ENCODE measurements around the gene P3H1. TPM values are rescaled to one million over a fixed set of nuclear protein-coding genes. Genes with fewer than 3 reads are reported as not detected.
A peak's percentile ranks its signal among the peaks of the same experiment; 100 is the strongest.
"Not testable (repeated sequence)": the region's sequence is repeated elsewhere in the genome, so short reads cannot be mapped to it uniquely, and the experiment has no call there.

P3H1 gene
- total RNA-seq, 2 donors from 2014 or later, result 34.5 to 45.7 TPM

DNA sequence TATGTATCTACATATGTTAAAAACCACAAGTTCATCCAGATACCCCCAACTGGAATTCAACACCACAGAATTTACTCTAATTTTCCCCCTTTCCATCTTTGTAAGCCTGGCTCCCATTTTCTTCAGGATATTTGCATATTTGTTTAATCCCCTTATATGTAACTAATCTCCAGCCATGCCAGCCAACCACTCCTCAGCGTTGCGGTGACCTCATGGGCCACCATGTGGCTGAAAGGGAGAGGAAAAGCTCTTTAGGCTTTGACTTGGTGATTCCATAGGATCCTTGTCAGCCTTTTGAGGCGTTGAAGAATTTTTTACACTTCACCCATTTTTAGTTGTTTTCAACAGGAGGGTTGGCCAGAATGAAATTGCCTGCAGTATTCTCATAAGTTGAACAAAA lies 36.8 kb downstream of the P3H1 start:
- no peak for ATAC-seq
- DNase-seq (ENCODE audit: low spot score in 2 of 2), result no peak
- H3K9me3 Mint-ChIP-seq, result no peaks in the 10 kb centered on the region
- no peaks in the 10 kb centered on the region for H3K36me3 Mint-ChIP-seq
- H3K27ac Mint-ChIP-seq, result no peak overlapping the region

DNA sequence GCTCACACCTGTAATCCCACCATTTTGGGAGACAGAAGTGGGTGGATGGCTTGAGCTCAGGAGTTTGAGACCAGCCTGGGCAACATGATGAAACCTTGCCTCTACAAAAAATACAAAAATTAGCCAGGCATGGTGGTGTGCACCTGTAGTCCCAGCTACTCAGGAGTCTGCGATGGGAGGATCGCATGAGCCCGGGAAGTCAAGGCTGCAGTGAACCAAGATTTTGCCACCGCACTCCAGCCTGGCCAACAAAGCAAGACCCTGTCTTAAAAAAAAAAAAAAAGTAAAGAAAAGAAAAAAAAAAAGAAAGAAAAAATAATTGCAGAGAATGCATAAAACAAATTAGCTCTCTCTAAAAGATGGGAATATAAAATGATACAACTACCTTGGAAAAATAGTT lies 41.0 kb downstream of the P3H1 start:
- not testable (repeated sequence) for ATAC-seq; DNase-seq (ENCODE audit: low spot score in 2 of 2); H3K9me3 Mint-ChIP-seq; H3K36me3 Mint-ChIP-seq; H3K27ac Mint-ChIP-seq

DNA sequence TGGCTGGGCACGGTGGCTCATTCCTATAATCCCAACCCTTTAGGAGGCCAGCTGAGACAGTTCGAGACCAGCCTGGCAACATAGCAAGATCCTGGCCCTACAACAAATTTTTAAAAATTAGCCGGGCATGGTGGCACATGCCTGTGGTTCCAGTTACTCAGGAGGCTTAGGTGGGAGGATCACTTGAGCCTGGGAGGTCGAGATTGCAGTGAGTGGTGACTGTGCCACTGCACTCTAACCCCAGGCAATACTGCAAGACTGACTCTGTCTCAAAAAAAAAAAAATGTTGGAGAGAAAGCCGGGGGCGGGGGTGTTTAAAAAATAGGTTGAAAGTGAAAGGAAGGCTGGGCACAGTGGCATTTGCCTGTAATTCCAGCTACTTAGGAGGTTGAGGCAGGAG lies 43.3 kb downstream of the P3H1 start:
- H3K9me3 Mint-ChIP-seq, result no peaks in the 10 kb centered on the region
- peak overlapping the region in 1 of 2 donors; percentile 58 for H3K27ac Mint-ChIP-seq
- DNase-seq (ENCODE audit: low spot score in 2 of 2) (no peak), ATAC-seq (peak in 1 of 2 donors; percentile 13)
- H3K36me3 Mint-ChIP-seq, result no peaks in the 10 kb centered on the region

DNA sequence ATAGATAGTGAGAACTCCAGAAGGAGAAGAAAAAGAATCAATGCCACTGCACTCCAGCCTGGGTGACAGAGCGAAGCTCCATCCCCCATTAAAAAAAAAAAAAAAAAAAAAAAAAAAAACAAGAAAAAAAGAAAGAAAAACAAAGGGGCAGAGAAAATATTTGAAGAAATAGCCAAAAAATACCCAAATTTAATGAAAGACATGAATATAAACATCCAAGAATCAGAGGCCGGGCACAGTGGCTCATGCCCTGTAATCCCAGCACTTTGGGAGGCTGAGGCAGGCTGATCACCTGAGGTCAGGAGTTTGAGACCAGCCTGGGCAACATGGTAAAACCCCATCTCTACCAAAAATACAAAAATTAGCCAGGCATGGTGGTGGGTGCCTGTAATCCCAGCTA lies 44.4 kb downstream of the P3H1 start:
- not testable (repeated sequence) for ATAC-seq; H3K36me3 Mint-ChIP-seq; H3K9me3 Mint-ChIP-seq; DNase-seq (ENCODE audit: low spot score in 2 of 2)
- peak overlapping the region in 1 of 2 donors; percentile 24 for H3K27ac Mint-ChIP-seq

DNA sequence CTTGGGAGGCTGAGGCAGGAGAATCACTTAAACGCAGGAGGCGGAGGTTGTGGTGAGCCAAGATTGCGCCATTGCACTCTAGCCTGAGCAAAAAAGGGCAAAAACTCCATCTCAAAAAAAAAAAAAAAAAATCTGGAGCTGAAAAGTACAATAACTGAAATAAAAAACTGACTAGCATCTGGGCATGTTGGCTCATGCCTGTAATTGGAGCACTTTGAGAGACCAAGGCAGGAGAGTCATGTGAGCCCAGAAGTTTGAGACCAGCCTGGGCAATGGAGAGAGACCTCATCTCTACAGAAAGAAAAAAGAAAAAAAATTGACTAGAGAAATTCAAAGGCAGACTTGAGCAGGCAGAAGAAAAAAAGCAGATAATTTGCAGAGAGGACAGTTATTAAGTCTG lies 44.9 kb downstream of the P3H1 start:
- H3K9me3 Mint-ChIP-seq, result no peaks in the 10 kb centered on the region

DNA sequence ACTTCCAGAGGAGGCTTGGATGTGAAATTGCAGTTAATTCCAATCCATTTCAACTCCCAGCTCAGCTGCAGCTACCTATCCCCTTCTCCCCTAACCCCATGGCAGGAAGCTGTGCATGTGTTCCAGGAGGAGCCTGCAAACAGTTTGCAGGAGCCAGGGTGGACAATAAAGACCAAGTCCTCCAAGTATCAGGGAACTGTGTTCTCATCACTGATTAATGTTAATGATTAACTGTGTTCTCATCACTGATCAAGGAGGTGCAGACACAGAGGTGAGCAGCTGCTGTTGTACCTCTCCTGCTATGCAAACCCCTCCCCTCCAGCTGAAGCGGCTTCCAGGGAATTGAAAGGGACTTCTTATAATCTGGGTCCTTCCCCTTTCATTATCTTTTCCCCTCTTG lies 46.0 kb downstream of the P3H1 start:
- H3K27ac Mint-ChIP-seq, result no peak overlapping the region

More for the DNA sequence above, 44.9 kb downstream of the P3H1 start:
- peak overlapping the region in 1 of 2 donors; percentile 24 for H3K27ac Mint-ChIP-seq
- ATAC-seq, result no peak
- H3K36me3 Mint-ChIP-seq, result peaks cover 0 to 7% of the 10 kb centered on the region in 2 donors
- DNase-seq (ENCODE audit: low spot score in 2 of 2), result no peak

DNA sequence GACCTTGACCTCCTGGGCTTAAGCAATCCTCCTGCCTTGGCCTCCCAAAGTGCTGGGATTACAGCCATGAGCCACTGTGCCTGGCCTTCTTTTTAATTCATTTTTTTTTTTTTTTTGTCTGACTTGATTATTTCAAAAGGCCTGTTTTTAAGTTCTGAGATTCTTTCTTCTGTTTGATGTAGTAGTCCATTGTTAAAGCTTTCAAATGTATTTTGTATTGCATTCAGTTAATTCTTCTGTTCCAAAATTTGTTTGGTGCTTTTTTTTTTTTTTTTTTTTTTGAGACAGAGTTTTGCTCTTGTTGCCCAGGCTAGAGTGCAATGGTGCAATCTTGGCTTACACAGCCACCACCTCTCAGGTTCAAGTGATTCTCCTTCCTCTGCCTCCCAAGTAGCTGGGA lies 52.4 kb downstream of the P3H1 start:
- not testable (repeated sequence) for H3K27ac Mint-ChIP-seq; DNase-seq (ENCODE audit: low spot score in 2 of 2); H3K9me3 Mint-ChIP-seq; ATAC-seq
- H3K36me3 Mint-ChIP-seq, result peaks cover 52 to 63% of the 10 kb centered on the region in 2 donors

More for the DNA sequence above, 46.0 kb downstream of the P3H1 start:
- ATAC-seq (no peak), DNase-seq (ENCODE audit: low spot score in 2 of 2) (no peak)
- Mint-ChIP-seq H3K36me3 (peaks cover 6 to 13% of the 10 kb centered on the region in 2 donors), H3K9me3 (no peaks in the 10 kb centered on the region)

DNA sequence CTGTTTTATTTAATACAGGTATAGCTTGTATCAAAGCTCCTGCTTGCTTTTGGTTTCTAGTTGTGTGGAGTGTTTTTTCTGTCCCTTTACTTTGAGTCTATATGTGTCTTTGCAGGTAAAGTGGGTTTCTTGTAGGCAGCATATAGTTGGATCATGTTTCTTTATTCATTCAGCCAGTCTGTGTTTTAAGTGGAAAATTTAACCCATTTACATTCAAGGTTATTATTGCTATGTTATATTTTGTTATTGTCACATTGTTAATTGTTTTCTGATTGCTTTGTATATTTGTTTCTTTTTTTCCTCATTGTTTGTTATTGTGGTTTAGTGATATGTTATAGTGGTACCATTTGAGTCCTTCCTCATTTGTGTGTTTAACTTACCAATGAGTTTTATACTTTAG lies 53.5 kb downstream of the P3H1 start:
- H3K36me3 Mint-ChIP-seq, result peaks cover 54 to 67% of the 10 kb centered on the region in 2 donors
- peaks cover 6 to 8% of the 10 kb centered on the region in 2 donors for H3K9me3 Mint-ChIP-seq
- DNase-seq (ENCODE audit: low spot score in 2 of 2) (no peak), ATAC-seq (no peak)
- H3K27ac Mint-ChIP-seq, result no peak overlapping the region

DNA sequence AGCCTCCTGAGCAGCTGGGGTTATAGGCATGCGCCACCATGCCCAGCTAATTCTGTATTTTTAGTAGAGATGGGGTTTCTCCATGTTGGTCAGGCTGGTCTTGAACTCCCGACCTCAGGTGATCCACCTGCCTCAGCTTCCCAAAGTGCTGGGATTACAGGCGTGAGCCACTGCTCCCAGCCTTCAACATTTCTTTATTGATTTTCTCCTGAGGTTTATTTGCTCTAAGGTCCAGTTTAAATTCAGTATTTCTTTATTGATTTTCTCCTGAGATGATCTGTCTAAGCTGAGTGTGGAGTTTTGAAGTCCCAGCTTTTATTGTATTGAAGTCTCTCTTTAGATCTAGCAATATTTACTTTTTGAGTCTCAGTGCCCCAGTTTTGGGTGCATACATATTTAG lies 54.0 kb downstream of the P3H1 start:
- not testable (repeated sequence) for DNase-seq (ENCODE audit: low spot score in 2 of 2); H3K27ac Mint-ChIP-seq; ATAC-seq; H3K9me3 Mint-ChIP-seq
- H3K36me3 Mint-ChIP-seq, result peaks cover 54 to 70% of the 10 kb centered on the region in 2 donors

DNA sequence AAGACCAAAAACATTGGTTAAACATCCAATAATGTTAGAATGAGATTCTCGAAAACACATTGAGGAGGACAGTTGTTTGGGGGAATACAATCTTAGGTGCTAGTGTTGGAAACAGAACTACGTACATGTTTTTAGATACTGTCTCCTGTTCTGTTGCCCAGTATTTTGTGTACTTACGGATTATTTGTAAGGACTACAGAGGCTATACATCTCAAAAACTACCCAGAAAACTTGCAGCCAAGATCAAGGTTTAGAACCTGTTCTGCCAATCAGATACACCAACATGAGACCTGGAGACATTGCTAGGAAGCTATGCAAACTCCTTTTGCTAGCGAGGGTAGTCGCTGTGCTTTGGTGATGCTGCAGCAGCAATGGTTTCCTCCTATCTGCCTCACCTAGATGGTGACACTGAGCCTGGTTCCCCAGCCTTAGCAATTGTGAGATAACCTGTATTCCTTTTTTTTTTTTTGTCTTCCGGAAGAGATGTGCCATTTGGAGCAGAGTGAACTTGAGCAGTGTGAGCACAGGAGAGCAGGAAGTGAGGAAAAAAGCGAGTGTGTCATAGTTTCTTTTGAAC lies 62.9 kb downstream of the P3H1 start:
- ATAC-seq (no peak), DNase-seq (ENCODE audit: low spot score in 2 of 2) (no peak)
- Mint-ChIP-seq H3K27ac (peak overlapping the region in 1 of 2 donors; percentile 5), H3K9me3 (no peaks in the 10 kb centered on the region), H3K36me3 (peaks cover 36 to 73% of the 10 kb centered on the region in 2 donors)

DNA sequence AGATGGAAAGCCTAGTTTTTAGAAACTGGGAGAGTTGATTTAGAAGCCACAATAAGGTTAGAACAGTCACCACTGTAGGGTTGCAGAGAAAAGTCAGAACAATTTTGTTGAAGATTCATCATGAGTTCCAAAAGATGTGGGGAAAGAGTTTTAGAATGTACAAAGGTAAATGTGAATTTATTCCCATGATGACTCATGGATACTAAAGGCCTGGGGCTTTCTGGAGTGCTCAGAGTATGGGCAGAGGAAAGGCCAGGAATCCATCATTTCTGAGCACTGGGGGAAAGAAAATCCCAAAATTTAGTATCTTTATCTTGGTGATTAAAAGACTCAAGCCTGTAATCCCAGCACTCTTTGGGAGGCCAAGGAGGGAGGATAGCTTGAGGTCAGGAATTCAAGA lies 66.8 kb downstream of the P3H1 start:
- DNase-seq (ENCODE audit: low spot score in 2 of 2) (no peak), ATAC-seq (no peak)
- H3K27ac Mint-ChIP-seq, result peak overlapping the region; percentile 46 to 48

DNA sequence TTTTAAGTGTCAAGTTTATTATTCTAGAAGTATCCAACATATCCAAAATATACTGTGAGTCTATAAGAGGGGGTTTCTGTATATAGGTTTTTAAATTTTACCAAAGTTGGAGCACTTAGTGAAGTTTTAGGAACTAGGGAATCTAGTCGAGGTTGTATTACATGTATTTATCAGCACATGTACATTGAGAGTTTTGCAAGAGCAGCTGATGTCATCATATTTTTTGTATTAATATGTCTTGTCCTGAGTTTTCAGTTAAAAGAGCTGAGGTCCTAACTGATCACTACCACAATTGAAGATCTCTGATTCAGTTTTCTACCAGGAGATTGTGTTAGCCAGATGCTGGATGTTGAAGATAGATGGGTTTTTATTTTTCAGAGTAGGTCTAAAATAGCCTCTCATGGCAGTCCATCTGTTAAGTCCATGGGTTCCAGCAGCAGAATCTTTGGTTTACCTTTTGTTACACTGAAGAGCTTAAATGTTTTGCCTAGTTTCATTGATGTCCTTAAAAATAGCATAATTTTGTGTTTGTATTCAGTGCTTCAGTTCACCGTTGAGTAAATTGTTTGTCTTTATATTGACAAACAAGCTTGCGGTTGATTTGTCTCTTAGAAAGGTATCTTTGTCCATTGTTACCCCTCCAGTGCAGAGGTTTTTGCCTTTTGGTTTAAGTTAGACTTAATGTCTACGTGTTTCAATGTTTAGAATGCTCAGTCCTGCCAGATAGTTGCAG lies 68.6 kb downstream of the P3H1 start:
- peaks cover 28 to 81% of the 10 kb centered on the region in 2 donors for H3K36me3 Mint-ChIP-seq
- ATAC-seq (no peak), DNase-seq (ENCODE audit: low spot score in 2 of 2) (no peak)
- H3K9me3 Mint-ChIP-seq, result no peaks in the 10 kb centered on the region
- peak overlapping the region in 1 of 2 donors; percentile 11 for H3K27ac Mint-ChIP-seq

More for the DNA sequence above, 66.8 kb downstream of the P3H1 start:
- Mint-ChIP-seq H3K9me3 (no peaks in the 10 kb centered on the region), H3K36me3 (peaks cover 45 to 88% of the 10 kb centered on the region in 2 donors)

Other genes starting within 250 kb of the P3H1 start
- 100 to 1,000 TPM in 1 of 2 donors, 10 to 100 TPM in 1; 93.6 to 101 TPM for gene PPIH, start 108.6 kb downstream of the P3H1 start, total RNA-seq
- 1,000 to 10,000 TPM in 1 of 2 donors, 100 to 1,000 TPM in 1; 926 to 1,058 TPM for gene YBX1, start 84.6 kb downstream of the P3H1 start, total RNA-seq
- gene CLDN19, start 26.8 kb downstream of the P3H1 start, total RNA-seq, result not detected
- gene C1orf50, start 221 bp upstream of the P3H1 start, total RNA-seq, result 1 to 10 TPM; 5.7 to 7.9 TPM
- 1 to 10 TPM in 1 of 2 donors, under 1 TPM in 1; 0.53 to 1.7 TPM for gene TMEM269, start 18.0 kb upstream of the P3H1 start, total RNA-seq
- 1 to 10 TPM; 4.3 to 5.0 TPM for gene ERMAP, start 50.1 kb upstream of the P3H1 start, total RNA-seq
- 10 to 100 TPM; 15.8 to 30.6 TPM for gene SVBP, start 50.4 kb upstream of the P3H1 start, total RNA-seq
- gene ZNF691, start 79.6 kb upstream of the P3H1 start, total RNA-seq, result 1 to 10 TPM; 6.3 to 9.8 TPM
- gene SLC2A1, start 191.8 kb upstream of the P3H1 start, total RNA-seq, result 100 to 1,000 TPM in 1 of 2 donors, 10 to 100 TPM in 1; 39.9 to 121 TPM